ENCODE results near the gene ME3. TPM values are rescaled to one million over a fixed set of nuclear protein-coding genes. Genes with fewer than 3 reads are reported as not detected.

ME3 gene
- total RNA-seq, 1 experiment from 2014 or later, result 14.2 TPM

- H3K9me3 Mint-ChIP-seq (ENCODE audit: low read depth, unreplicated experiment), result no peaks in the 10 kb centered on the region
- H3K4me1 Mint-ChIP-seq (ENCODE audit: low read depth, unreplicated experiment), result no peaks in the 10 kb centered on the region
- H3K27ac Mint-ChIP-seq (ENCODE audit: unreplicated experiment), result no peak overlapping the region
- no peaks in the 10 kb centered on the region for H3K36me3 Mint-ChIP-seq (ENCODE audit: insufficient read depth, unreplicated experiment)
- no peak for DNase-seq
- no peaks in the 10 kb centered on the region for H3K27me3 Mint-ChIP-seq (ENCODE audit: unreplicated experiment)
- intact Hi-C loops (cut with micrococcal nuclease; ENCODE audit: unreplicated experiment), result no loop called here
- BruUV-seq (replicated peaks), result no TSS peak
- TF ChIP-seq, protein P1, sequence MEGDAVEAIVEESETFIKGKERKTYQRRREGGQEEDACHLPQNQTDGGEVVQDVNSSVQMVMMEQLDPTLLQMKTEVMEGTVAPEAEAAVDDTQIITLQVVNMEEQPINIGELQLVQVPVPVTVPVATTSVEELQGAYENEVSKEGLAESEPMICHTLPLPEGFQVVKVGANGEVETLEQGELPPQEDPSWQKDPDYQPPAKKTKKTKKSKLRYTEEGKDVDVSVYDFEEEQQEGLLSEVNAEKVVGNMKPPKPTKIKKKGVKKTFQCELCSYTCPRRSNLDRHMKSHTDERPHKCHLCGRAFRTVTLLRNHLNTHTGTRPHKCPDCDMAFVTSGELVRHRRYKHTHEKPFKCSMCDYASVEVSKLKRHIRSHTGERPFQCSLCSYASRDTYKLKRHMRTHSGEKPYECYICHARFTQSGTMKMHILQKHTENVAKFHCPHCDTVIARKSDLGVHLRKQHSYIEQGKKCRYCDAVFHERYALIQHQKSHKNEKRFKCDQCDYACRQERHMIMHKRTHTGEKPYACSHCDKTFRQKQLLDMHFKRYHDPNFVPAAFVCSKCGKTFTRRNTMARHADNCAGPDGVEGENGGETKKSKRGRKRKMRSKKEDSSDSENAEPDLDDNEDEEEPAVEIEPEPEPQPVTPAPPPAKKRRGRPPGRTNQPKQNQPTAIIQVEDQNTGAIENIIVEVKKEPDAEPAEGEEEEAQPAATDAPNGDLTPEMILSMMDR (IDR thresholded peaks at IDR 0.05; ENCODE audit: unreplicated experiment), result no peak
- CTCF ChIA-PET, result no interaction called here
- no peak overlapping the region for H3K4me3 Mint-ChIP-seq (ENCODE audit: low read depth, unreplicated experiment)
Observed at GRCh38 chr11:86476109-86476861, 196.1 kb downstream of the ME3 start.

DNA sequence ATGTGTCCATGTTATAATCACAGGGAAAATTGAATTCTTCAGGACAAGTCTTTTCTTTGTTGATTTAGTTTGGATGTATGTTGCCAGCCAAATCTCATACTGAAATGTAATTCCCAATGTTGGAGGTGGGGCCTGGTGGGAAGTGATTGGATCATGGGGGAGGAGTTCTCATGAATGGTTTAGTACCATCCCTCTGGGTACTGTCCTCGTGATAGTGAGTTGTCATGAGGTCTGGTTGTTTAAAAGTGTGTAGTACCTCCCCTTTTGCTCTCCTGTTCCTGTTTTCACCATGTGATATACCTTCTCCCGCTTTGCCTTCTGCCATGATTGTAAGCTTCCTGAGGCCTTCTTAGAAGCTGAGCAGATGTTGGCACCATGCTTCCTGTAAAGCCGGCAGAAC is 197.4 kb downstream of the ME3 start:
- no peak for DNase-seq
- intact Hi-C loops (cut with micrococcal nuclease; ENCODE audit: unreplicated experiment), result no loop called here
- Mint-ChIP-seq H3K4me1 (ENCODE audit: low read depth, unreplicated experiment) (no peaks in the 10 kb centered on the region), H3K27ac (ENCODE audit: unreplicated experiment) (no peak overlapping the region), H3K27me3 (ENCODE audit: unreplicated experiment) (no peaks in the 10 kb centered on the region), H3K9me3 (ENCODE audit: low read depth, unreplicated experiment) (no peaks in the 10 kb centered on the region), H3K36me3 (ENCODE audit: insufficient read depth, unreplicated experiment) (no peaks in the 10 kb centered on the region), H3K4me3 (ENCODE audit: low read depth, unreplicated experiment) (no peak overlapping the region)
- TF ChIP-seq, protein P1 (IDR thresholded peaks at IDR 0.05; ENCODE audit: unreplicated experiment), result no peak
- CTCF ChIA-PET, result no interaction called here
- BruUV-seq (replicated peaks), result no TSS peak

- CTCF ChIA-PET, result no interaction called here
- no TSS peak for BruUV-seq (replicated peaks)
- H3K27me3 Mint-ChIP-seq (ENCODE audit: unreplicated experiment), result no peaks in the 10 kb centered on the region
- DNase-seq, result no peak
- H3K4me1 Mint-ChIP-seq (ENCODE audit: low read depth, unreplicated experiment), result no peaks in the 10 kb centered on the region
- TF ChIP-seq, protein P1 (IDR thresholded peaks at IDR 0.05; ENCODE audit: unreplicated experiment), result no peak
- no peak overlapping the region for H3K27ac Mint-ChIP-seq (ENCODE audit: unreplicated experiment)
- H3K36me3 Mint-ChIP-seq (ENCODE audit: insufficient read depth, unreplicated experiment), result no peaks in the 10 kb centered on the region
- H3K9me3 Mint-ChIP-seq (ENCODE audit: low read depth, unreplicated experiment), result no peaks in the 10 kb centered on the region
- intact Hi-C loops (cut with micrococcal nuclease; ENCODE audit: unreplicated experiment), result no loop called here
- H3K4me3 Mint-ChIP-seq (ENCODE audit: low read depth, unreplicated experiment), result no peak overlapping the region
Observed at GRCh38 chr11:86473991-86474833, 198.2 kb downstream of the ME3 start.

DNA sequence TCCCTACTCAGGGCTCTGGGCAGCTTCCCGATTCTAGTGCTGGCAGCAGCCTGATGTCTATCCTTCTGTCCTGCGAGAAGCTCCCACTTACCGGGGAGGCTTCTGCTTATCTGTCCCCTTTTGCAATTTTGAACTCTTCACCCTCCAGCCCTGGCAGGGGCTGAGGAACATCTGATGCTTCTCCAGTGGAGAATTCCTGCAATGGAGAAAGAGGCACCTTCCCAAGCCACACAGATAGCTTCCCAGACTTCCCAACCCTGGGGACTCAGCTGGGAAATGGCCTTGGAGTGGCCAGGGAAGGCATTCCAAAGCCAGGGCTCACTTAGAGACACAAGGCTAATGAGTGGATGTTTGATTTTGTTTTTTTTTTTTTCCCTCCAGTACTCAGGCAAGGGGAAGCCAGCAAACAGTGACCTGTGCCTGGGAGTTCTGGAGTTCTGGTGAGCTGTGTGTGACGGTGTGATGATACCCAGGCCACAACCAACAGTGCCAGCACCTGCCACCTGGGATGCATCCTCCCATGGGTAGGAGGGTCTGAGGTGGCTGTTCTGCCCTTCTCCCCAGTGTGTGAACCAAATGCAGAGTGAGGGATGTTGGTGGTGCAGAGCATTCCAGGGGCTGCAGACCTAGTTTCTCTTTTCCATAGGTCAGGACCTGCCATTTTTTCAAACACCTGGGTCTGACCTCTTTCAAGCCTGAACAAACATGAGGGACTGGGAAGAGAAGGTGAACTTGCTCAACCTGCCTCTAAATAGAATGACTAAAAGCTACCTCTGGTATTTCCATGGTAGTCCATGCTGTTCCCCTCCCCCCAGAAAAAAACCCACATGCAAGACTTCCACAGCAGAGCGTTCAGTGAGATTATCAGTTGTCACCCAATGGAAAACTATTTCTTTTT is 202.7 kb downstream of the ME3 start:
- Mint-ChIP-seq H3K4me1 (ENCODE audit: low read depth, unreplicated experiment) (no peaks in the 10 kb centered on the region), H3K9me3 (ENCODE audit: low read depth, unreplicated experiment) (no peaks in the 10 kb centered on the region), H3K36me3 (ENCODE audit: insufficient read depth, unreplicated experiment) (no peaks in the 10 kb centered on the region), H3K27ac (ENCODE audit: unreplicated experiment) (no peak overlapping the region), H3K27me3 (ENCODE audit: unreplicated experiment) (no peaks in the 10 kb centered on the region), H3K4me3 (ENCODE audit: low read depth, unreplicated experiment) (no peak overlapping the region)
- CTCF ChIA-PET, result interaction anchor here (0.7 to 1.5 kb wide), 2 partner anchors 10 to 242 kb away, joined by 3 to 4 read pairs; no protein-coding TSS in a partner anchor
- TF ChIP-seq, protein P1 (IDR thresholded peaks at IDR 0.05; ENCODE audit: unreplicated experiment), result no peak
- no TSS peak for BruUV-seq (replicated peaks)
- DNase-seq, result no peak
- intact Hi-C loops (cut with micrococcal nuclease; ENCODE audit: unreplicated experiment), result no loop called here
